Myocyte (in vitro differentiated cells): ENCODE measurements around the gene ACSL6. TPM values are rescaled to one million over a fixed set of nuclear protein-coding genes. Genes with fewer than 3 reads are reported as not detected.

Experiments
- DNase-seq: peaks from one replicate; pipeline ENCODE4 v3.0.0-alpha.2; 2012; ENCODE audit warnings: low read depth
- total RNA-seq: library from RNA; depleted of rRNA; stranded (reverse); fragments of >200 nt; gene quantifications from 2 replicates; pipeline ENCODE4 v1.2.3, GENCODE V29; 2014

ACSL6 gene
- total RNA-seq, 1 donor from 2014 or later, result 1.3 TPM

- no peak for DNase-seq
These were observed 38.1 kb upstream of the ACSL6 start for GRCh38 chr5:132049559-132049958.

GRCh38 chr5:132049093-132049492 lies 37.6 kb upstream of the ACSL6 start:
- DNase-seq, result no peak

- DNase-seq, result no peak
These were observed 35.4 kb upstream of the ACSL6 start for GRCh38 chr5:132046880-132047299.

- no peak for DNase-seq
These were observed 32.7 kb upstream of the ACSL6 start for GRCh38 chr5:132044207-132044606.

- DNase-seq, result no peak
These were observed 25.9 kb upstream of the ACSL6 start for GRCh38 chr5:132037353-132037752.

- DNase-seq, result no peak
These were observed 21.7 kb upstream of the ACSL6 start for GRCh38 chr5:132033122-132033521.

- DNase-seq, result no peak
These were observed 20.7 kb upstream of the ACSL6 start for GRCh38 chr5:132032196-132032595.

GRCh38 chr5:132030610-132031009 lies 19.2 kb upstream of the ACSL6 start:
- DNase-seq, result no peak

GRCh38 chr5:132029609-132030330 lies 18.3 kb upstream of the ACSL6 start:
- DNase-seq, result no peak

GRCh38 chr5:132027027-132027426 lies 15.6 kb upstream of the ACSL6 start:
- DNase-seq, result no peak

- no peak for DNase-seq
These were observed 15.1 kb upstream of the ACSL6 start for GRCh38 chr5:132026516-132027008.

GRCh38 chr5:132025403-132025971 lies 14.0 kb upstream of the ACSL6 start:
- no peak for DNase-seq

GRCh38 chr5:132024789-132025402 lies 13.4 kb upstream of the ACSL6 start:
- DNase-seq, result peak; percentile 15

GRCh38 chr5:132024117-132024435 lies 12.6 kb upstream of the ACSL6 start:
- no peak for DNase-seq

GRCh38 chr5:132023258-132024116 lies 12.0 kb upstream of the ACSL6 start:
- DNase-seq, result no peak

- DNase-seq, result no peak
These were observed 11.3 kb upstream of the ACSL6 start for GRCh38 chr5:132022737-132023136.

- DNase-seq, result no peak
These were observed 10.2 kb upstream of the ACSL6 start for GRCh38 chr5:132021654-132022053.

- DNase-seq, result no peak
These were observed 9.3 kb upstream of the ACSL6 start for GRCh38 chr5:132020568-132021339.

GRCh38 chr5:132019857-132020555 lies 8.5 kb upstream of the ACSL6 start:
- no peak for DNase-seq

- no peak for DNase-seq
These were observed 7.9 kb upstream of the ACSL6 start for GRCh38 chr5:132019337-132019736.
